ENCODE results near the gene TNFRSF19. TPM values are rescaled to one million over a fixed set of nuclear protein-coding genes. Genes with fewer than 3 reads are reported as not detected.
A peak's percentile ranks its signal among the peaks of the same experiment; 100 is the strongest.
"Not testable (repeated sequence)": the region's sequence is repeated elsewhere in the genome, so short reads cannot be mapped to it uniquely, and the experiment has no call there.

Gene TNFRSF19, protein sequence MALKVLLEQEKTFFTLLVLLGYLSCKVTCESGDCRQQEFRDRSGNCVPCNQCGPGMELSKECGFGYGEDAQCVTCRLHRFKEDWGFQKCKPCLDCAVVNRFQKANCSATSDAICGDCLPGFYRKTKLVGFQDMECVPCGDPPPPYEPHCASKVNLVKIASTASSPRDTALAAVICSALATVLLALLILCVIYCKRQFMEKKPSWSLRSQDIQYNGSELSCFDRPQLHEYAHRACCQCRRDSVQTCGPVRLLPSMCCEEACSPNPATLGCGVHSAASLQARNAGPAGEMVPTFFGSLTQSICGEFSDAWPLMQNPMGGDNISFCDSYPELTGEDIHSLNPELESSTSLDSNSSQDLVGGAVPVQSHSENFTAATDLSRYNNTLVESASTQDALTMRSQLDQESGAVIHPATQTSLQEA
- polyA plus RNA-seq (2013, experiment 1 of 2), result 1.5 TPM
- polyA plus RNA-seq (2013, experiment 2 of 2), result 1.5 TPM

DNA sequence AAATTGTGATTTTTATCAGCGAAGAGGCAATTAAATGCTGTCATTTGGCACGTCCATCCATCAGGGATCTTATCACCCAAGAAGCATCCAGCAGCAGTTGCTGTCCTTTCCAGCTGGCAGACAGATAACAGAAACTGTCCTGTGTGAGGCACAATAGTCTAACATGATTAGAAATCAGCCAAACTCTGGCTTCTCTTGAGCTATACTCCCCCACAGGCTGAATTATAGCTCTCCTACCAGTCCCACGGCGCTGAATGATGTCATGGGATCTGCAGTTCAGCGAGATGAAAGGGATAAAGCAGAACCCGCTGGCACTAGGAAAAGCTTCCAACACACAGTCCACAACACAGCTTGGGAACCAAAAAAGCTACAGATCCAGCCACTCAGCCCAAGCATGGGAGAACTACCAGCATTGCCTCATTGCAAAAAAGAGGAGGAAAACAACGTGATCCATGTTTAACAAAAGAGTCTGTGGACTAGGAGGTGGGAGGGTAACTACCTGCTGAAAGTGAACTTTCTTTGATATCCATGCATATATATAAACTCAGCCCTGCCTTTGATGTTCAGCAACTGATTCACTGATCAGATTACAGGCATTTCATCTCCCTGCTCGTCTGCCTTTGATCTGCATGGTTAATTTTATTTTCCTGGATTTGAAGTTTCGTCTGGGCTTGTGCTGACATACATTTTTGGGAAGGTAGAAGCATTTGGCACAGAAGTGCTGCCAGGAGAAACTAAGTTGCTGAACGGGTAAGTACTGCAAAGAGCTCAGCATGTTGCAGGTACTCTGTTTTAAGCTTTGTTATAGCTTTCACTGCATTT lies at the start of gene TNFRSF19:
Gene TNFRSF19, plus strand, starts transcription at position 314 of the 822 bp plus-strand sequence. CDS start 19,772 bp downstream, outside the sequence.
- no peak within 1 kb of the TSS for H2BK5ac ChIP-seq (ENCODE audit: low read length)
- no peak within 1 kb of the TSS for H3K9ac ChIP-seq (ENCODE audit: low read length)
- H2BK15ac ChIP-seq (replicated peaks; ENCODE audit: low read depth), result peak within 1 kb of the TSS; percentile 19
- peak within 1 kb of the TSS; percentile 5 for H3K4me2 ChIP-seq (ENCODE audit: low read length)
- H4K5ac ChIP-seq (ENCODE audit: low read length), result no peak within 1 kb of the TSS
- H2BK120ac ChIP-seq (ENCODE audit: low read depth, low read length), result no peak within 1 kb of the TSS
- no peaks in the 10 kb centered on the region for H3K79me1 ChIP-seq (ENCODE audit: low read length)
- H3K18ac ChIP-seq (ENCODE audit: low read length), result no peak within 1 kb of the TSS
- H3K4me3 ChIP-seq (ENCODE audit: low read length), result no peak within 1 kb of the TSS
- H3K36me3 ChIP-seq (ENCODE audit: control insufficient read depth, insufficient read depth, low read length), result no peaks in the 10 kb centered on the region
- peak within 1 kb of the TSS; percentile 37 for H3K56ac ChIP-seq (ENCODE audit: low read length)
- peak; percentile 91 for DNase-seq
- no peaks in the 10 kb centered on the region for H3K79me2 ChIP-seq (ENCODE audit: control insufficient read depth, insufficient read depth, low read length)
- no peak within 1 kb of the TSS for H2AK5ac ChIP-seq (ENCODE audit: low read length)
- no peak within 1 kb of the TSS for H3K23ac ChIP-seq (ENCODE audit: low read length)
- no peak within 1 kb of the TSS for H3K4ac ChIP-seq (ENCODE audit: low read depth, low read length)
- peaks cover 3% of the 10 kb centered on the region for H3K4me1 ChIP-seq (ENCODE audit: control insufficient read depth, low read depth, low read length)
- no CpG with 5 or more reads among the region's 10 CpGs for WGBS (ENCODE audit: extremely low coverage, insufficient coverage, low lambda C conversion rate)
- H3K27ac ChIP-seq (ENCODE audit: low read depth, low read length), result no peak within 1 kb of the TSS
- no peak within 1 kb of the TSS for H4K8ac ChIP-seq (ENCODE audit: low read depth, low read length)
- no peaks in the 10 kb centered on the region for H3K27me3 ChIP-seq (ENCODE audit: insufficient read depth, low read length, poor library complexity)

DNA sequence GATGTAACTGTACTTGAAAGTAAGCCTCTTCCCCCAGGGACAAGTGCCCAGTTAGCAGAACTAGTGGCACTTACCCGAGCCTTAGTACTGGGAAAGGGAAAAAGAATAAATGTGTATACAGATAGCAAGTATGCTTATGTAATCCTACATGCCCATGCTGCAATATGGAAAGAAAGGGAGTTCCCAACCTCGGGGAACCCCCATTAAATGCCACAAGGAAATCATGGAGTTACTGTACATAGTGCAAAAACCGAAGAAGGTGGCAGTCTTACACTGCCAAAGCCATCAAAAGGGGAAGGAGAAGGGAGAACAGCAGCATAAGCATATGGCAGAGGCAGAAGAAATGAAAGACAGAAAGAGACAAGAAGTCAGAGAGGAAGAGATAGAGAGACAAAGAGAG lies 40.3 kb upstream of the TNFRSF19 start:
- not testable (repeated sequence) for H4K8ac ChIP-seq (ENCODE audit: low read depth, low read length); DNase-seq; H3K36me3 ChIP-seq (ENCODE audit: control insufficient read depth, insufficient read depth, low read length)

DNA sequence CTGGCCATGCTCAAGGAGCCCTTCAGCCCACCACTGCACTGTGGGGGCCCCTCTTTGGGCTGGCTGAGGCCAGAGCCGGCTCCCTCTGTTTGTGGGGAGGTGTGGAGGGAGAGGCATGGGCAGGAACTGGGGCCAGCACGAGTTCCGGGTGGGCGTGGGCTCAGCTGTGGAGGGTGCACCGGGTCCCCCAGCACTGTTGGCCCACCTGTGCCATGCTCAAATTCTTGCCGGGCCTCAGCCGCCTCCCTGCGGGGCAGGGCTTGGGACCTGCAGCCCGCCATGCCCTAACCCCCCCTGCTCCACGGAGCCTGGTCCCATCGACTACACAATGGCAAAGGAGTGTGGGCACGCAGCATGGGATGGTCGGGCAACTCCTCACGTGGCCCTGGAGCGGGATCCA lies 38.8 kb upstream of the TNFRSF19 start:
- no peak overlapping the region for H3K56ac ChIP-seq (ENCODE audit: low read length)
- no CpG with 5 or more reads among the region's 15 CpGs for WGBS (ENCODE audit: extremely low coverage, insufficient coverage, low lambda C conversion rate)

More for the DNA sequence above, 40.3 kb upstream of the TNFRSF19 start:
- H3K79me1 ChIP-seq (ENCODE audit: low read length); H3K9ac ChIP-seq (ENCODE audit: low read length); H3K27me3 ChIP-seq (ENCODE audit: insufficient read depth, low read length, poor library complexity); H2BK120ac ChIP-seq (ENCODE audit: low read depth, low read length); H2BK15ac ChIP-seq (replicated peaks; ENCODE audit: low read depth); H4K5ac ChIP-seq (ENCODE audit: low read length); H3K4me1 ChIP-seq (ENCODE audit: control insufficient read depth, low read depth, low read length); H3K79me2 ChIP-seq (ENCODE audit: control insufficient read depth, insufficient read depth, low read length); H3K4me2 ChIP-seq (ENCODE audit: low read length); H2BK5ac ChIP-seq (ENCODE audit: low read length); H3K4ac ChIP-seq (ENCODE audit: low read depth, low read length); H3K4me3 ChIP-seq (ENCODE audit: low read length); H2AK5ac ChIP-seq (ENCODE audit: low read length); H3K18ac ChIP-seq (ENCODE audit: low read length); H3K27ac ChIP-seq (ENCODE audit: low read depth, low read length); H3K56ac ChIP-seq (ENCODE audit: low read length); H3K23ac ChIP-seq (ENCODE audit: low read length): not testable (repeated sequence)
- no CpG with 5 or more reads among the region's 3 CpGs for WGBS (ENCODE audit: extremely low coverage, insufficient coverage, low lambda C conversion rate)

DNA sequence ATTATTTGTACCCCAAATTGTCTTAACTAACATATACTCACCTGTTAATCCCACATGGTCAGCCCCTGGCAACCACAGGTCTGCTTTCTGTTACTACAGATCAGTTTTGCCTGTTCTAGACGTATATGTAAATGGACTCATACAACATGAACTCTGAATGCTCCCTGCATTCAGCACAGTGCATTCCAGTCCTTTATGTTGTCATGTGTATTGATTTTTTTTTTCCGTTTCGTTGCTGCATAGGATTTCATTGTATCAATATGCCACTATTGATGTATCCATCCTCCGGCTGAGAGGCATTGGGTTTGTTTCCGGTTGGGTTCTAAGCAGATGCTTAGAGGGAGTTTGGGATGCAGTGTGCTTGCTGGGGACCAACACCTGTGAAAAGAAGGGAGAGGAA lies 36.1 kb upstream of the TNFRSF19 start:
- Histone ChIP-seq H2BK120ac (ENCODE audit: low read depth, low read length) (no peak overlapping the region), H3K4me1 (ENCODE audit: control insufficient read depth, low read depth, low read length) (no peaks in the 10 kb centered on the region), H2BK5ac (ENCODE audit: low read length) (no peak overlapping the region), H3K9ac (ENCODE audit: low read length) (no peak overlapping the region), H3K23ac (ENCODE audit: low read length) (no peak overlapping the region), H4K8ac (ENCODE audit: low read depth, low read length) (no peak overlapping the region), H3K4me3 (ENCODE audit: low read length) (no peak overlapping the region), H3K18ac (ENCODE audit: low read length) (no peak overlapping the region), H3K4ac (ENCODE audit: low read depth, low read length) (no peak overlapping the region), H3K27me3 (ENCODE audit: insufficient read depth, low read length, poor library complexity) (no peaks in the 10 kb centered on the region), H4K5ac (ENCODE audit: low read length) (no peak overlapping the region), H2BK15ac (replicated peaks; ENCODE audit: low read depth) (no peak overlapping the region), H3K27ac (ENCODE audit: low read depth, low read length) (no peak overlapping the region), H3K79me2 (ENCODE audit: control insufficient read depth, insufficient read depth, low read length) (no peaks in the 10 kb centered on the region), H3K79me1 (ENCODE audit: low read length) (no peaks in the 10 kb centered on the region), H3K36me3 (ENCODE audit: control insufficient read depth, insufficient read depth, low read length) (no peaks in the 10 kb centered on the region), H2AK5ac (ENCODE audit: low read length) (no peak overlapping the region), H3K4me2 (ENCODE audit: low read length) (no peak overlapping the region), H3K56ac (ENCODE audit: low read length) (no peak overlapping the region)
- no peak for DNase-seq
- WGBS (ENCODE audit: extremely low coverage, insufficient coverage, low lambda C conversion rate), result no CpG with 5 or more reads among the region's 5 CpGs

More for the DNA sequence above, 38.8 kb upstream of the TNFRSF19 start:
- H4K8ac ChIP-seq (ENCODE audit: low read depth, low read length), result no peak overlapping the region
- no peaks in the 10 kb centered on the region for H3K79me2 ChIP-seq (ENCODE audit: control insufficient read depth, insufficient read depth, low read length)
- no peak overlapping the region for H3K27ac ChIP-seq (ENCODE audit: low read depth, low read length)
- no peak overlapping the region for H2BK120ac ChIP-seq (ENCODE audit: low read depth, low read length)
- H2AK5ac ChIP-seq (ENCODE audit: low read length), result no peak overlapping the region
- no peaks in the 10 kb centered on the region for H3K79me1 ChIP-seq (ENCODE audit: low read length)
- H3K23ac ChIP-seq (ENCODE audit: low read length), result no peak overlapping the region
- no peaks in the 10 kb centered on the region for H3K27me3 ChIP-seq (ENCODE audit: insufficient read depth, low read length, poor library complexity)
- no peak overlapping the region for H3K9ac ChIP-seq (ENCODE audit: low read length)
- no peak overlapping the region for H2BK5ac ChIP-seq (ENCODE audit: low read length)
- H3K4me3 ChIP-seq (ENCODE audit: low read length), result no peak overlapping the region
- H2BK15ac ChIP-seq (replicated peaks; ENCODE audit: low read depth), result no peak overlapping the region
- H3K4me2 ChIP-seq (ENCODE audit: low read length), result no peak overlapping the region
- no peak for DNase-seq
- H3K4me1 ChIP-seq (ENCODE audit: control insufficient read depth, low read depth, low read length), result no peaks in the 10 kb centered on the region
- H4K5ac ChIP-seq (ENCODE audit: low read length), result no peak overlapping the region
- H3K36me3 ChIP-seq (ENCODE audit: control insufficient read depth, insufficient read depth, low read length), result no peaks in the 10 kb centered on the region
- no peak overlapping the region for H3K4ac ChIP-seq (ENCODE audit: low read depth, low read length)
- H3K18ac ChIP-seq (ENCODE audit: low read length), result no peak overlapping the region

DNA sequence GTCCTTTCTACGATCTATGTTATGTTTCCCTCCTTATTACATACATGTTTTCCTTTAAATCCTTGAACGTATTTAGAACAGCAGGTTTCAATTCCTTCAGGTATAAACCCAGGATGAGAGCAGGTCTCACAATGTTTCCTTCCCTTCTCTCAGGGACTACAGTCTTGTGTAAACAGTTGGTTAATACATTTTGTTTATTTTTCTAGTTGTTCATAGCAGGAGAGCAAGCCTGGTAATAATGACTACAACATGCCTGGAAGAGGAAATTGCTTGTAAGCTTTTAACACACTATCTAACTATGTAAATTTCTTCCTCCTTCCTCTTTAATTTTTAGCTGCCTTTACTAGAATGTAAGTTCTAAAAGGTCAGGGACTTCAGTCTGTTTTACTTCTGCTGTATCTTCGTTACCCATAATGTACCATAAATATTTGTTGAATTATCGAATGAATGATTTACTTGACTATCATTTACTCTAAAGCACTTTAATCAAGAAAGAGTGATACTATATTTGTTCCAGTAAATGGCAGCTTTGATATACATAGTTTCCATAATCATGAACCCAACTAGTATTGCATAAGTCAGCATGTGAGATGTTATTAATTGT lies 28.9 kb upstream of the TNFRSF19 start:
- Histone ChIP-seq H3K9ac (ENCODE audit: low read length) (no peak overlapping the region), H2AK5ac (ENCODE audit: low read length) (no peak overlapping the region), H4K8ac (ENCODE audit: low read depth, low read length) (no peak overlapping the region), H3K79me1 (ENCODE audit: low read length) (no peaks in the 10 kb centered on the region), H3K79me2 (ENCODE audit: control insufficient read depth, insufficient read depth, low read length) (no peaks in the 10 kb centered on the region), H2BK120ac (ENCODE audit: low read depth, low read length) (no peak overlapping the region), H3K56ac (ENCODE audit: low read length) (no peak overlapping the region), H3K4ac (ENCODE audit: low read depth, low read length) (no peak overlapping the region), H2BK5ac (ENCODE audit: low read length) (no peak overlapping the region), H3K4me3 (ENCODE audit: low read length) (no peak overlapping the region), H2BK15ac (replicated peaks; ENCODE audit: low read depth) (no peak overlapping the region), H4K5ac (ENCODE audit: low read length) (no peak overlapping the region), H3K4me1 (ENCODE audit: control insufficient read depth, low read depth, low read length) (no peaks in the 10 kb centered on the region), H3K23ac (ENCODE audit: low read length) (no peak overlapping the region), H3K27me3 (ENCODE audit: insufficient read depth, low read length, poor library complexity) (no peaks in the 10 kb centered on the region), H3K27ac (ENCODE audit: low read depth, low read length) (no peak overlapping the region), H3K4me2 (ENCODE audit: low read length) (no peak overlapping the region), H3K36me3 (ENCODE audit: control insufficient read depth, insufficient read depth, low read length) (no peaks in the 10 kb centered on the region), H3K18ac (ENCODE audit: low read length) (no peak overlapping the region)
- WGBS (ENCODE audit: extremely low coverage, insufficient coverage, low lambda C conversion rate), result no CpG with 5 or more reads among the region's 4 CpGs
- DNase-seq, result no peak
